GM21447 (cell line): ENCODE data around the gene METTL16.

Experiments used
- ATAC-seq: cut with Tn5 transposase; IDR thresholded peaks from one replicate; pipeline ENCODE4 v1.9.1; 2021; ENCODE audit not compliant: unreplicated experiment

Gene METTL16

DNA sequence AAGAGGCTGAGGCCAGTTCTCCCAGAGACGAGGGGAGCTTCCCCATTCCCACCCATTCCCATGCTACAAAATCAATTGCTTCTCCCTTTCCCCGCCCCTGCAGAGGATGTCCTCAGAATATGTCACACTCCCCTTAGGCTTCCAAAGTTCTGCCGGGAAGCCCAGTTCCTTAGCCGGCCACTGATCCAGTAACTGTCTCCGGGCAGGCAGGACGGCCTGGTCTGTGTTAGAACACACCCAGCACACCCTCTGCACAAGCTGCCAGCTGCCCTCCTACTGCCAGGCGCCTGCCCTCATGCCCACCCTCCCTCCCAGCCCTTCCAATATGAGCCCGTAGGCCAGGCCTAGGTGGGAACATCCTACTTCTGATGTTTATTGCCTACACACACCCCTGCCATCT, 143.3 kb downstream of the METTL16 start:
- no peak for ATAC-seq

DNA sequence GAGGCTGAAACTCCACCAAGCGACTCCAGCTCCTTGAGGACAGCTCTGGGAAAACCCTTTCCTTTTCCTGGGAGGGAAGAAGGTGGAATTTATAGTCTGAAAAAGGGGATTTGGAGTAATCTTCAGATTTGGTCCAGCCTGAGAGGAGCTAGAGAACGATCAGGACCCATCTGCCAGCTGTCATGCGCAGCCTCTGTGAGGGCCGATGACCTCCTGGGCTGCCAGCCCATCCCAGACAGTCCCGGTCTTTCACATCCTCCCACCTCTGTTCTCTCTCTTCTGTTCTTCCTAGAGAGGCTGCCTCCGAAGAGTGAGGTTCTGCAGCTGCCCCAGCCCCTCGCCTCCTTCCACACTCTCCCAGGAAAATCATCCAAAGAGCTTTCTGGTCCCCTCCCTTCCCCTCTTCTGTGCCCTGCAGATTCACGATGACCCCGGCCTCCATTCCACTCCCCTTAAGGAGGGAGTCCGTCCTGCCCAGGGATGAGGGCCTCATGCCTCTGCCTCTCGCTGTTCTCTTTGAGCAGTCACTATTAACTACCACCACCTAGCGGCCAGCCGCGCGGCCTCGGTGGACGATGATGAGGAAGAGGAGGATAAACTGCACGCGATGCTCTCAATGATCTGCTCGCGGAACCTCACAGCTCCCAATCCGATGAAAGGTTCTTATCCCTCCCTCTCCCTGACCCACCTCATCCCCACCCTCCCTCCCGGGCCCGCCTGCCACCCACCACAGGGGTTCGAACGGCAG, 144.8 kb downstream of the METTL16 start:
- no peak for ATAC-seq
